IPS-15b (cell line): ENCODE data around the gene CNTNAP3.
"Not testable (repeated sequence)": the region's sequence is repeated elsewhere in the genome, so short reads cannot be mapped to it uniquely, and the experiment has no call there.

Source experiments
- H3K27me3 ChIP-seq: one replicate; pipeline ENCODE4 v1.6.1; 2013; ENCODE audit warnings: low read length; ENCODE audit not compliant: control insufficient read depth, insufficient read depth
- H3K36me3 ChIP-seq: one replicate; pipeline ENCODE4 v1.6.1; 2013; ENCODE audit warnings: low read length; ENCODE audit not compliant: control insufficient read depth, insufficient read depth
- H3K4me1 ChIP-seq: one replicate; pipeline ENCODE4 v1.6.1; 2013; ENCODE audit warnings: mild to moderate bottlenecking, low read length; ENCODE audit not compliant: control insufficient read depth, insufficient read depth
- H3K4me3 ChIP-seq: one replicate; pipeline ENCODE4 v1.5.1; 2013; ENCODE audit warnings: low read depth, low read length
- H3K9ac ChIP-seq: one replicate; pipeline ENCODE4 v1.6.1; 2013; ENCODE audit warnings: low read depth, mild to moderate bottlenecking, low read length
- H3K9me3 ChIP-seq: one replicate; pipeline ENCODE4 v1.6.1; 2013; ENCODE audit warnings: mild to moderate bottlenecking, low read length; ENCODE audit not compliant: control insufficient read depth, insufficient read depth

CNTNAP3 gene

DNA sequence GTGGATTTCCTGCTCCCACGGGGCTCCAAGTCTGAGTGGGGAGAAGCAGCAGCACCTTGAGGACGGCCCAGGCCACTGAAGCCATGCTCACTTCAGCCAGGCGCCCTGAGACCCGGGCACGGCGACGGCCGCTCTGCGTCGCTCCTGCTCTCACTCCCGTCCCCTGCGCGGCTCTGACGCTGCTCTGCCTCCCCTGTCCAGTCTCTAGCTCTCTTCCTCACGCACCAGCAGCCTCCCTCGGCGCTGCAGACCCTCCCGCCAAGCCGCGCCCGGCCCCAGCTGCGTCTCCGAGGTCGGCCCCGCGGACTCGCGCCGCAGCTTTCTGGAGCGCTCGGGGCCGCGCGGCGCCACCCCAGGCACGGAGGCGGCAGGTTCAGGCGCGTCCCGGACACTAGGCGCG is at the start of gene CNTNAP3:
Gene CNTNAP3 (minus strand): TSS at position 188 of the 400 bp plus-strand sequence. CDS start 103 bp downstream, at position 85.
- H3K9ac ChIP-seq, H3K27me3 ChIP-seq, H3K4me3 ChIP-seq, H3K36me3 ChIP-seq, H3K9me3 ChIP-seq, H3K4me1 ChIP-seq: not testable (repeated sequence)

DNA sequence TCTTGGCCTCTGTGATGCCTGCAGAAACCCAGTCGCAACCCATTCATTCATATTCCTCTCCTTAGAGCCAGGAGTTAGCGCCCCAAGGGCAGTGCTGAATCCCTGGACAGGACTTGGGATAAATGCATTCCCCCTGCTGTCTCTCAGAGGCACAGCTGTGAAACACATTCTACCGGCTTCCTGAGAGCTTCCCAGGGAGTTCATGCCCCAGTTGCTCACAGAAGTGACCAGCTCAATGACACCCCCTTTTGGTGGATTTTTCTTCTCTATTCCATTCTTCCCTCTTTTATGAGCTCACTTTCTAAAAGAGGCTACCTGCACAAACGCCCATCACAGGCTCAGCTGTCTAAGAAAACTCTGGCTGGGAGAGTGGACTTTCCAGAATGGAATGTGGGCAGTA is 8.0 kb downstream of the CNTNAP3 start:
- H3K27me3 ChIP-seq, H3K4me3 ChIP-seq, H3K9me3 ChIP-seq, H3K9ac ChIP-seq, H3K4me1 ChIP-seq, H3K36me3 ChIP-seq: not testable (repeated sequence)

DNA sequence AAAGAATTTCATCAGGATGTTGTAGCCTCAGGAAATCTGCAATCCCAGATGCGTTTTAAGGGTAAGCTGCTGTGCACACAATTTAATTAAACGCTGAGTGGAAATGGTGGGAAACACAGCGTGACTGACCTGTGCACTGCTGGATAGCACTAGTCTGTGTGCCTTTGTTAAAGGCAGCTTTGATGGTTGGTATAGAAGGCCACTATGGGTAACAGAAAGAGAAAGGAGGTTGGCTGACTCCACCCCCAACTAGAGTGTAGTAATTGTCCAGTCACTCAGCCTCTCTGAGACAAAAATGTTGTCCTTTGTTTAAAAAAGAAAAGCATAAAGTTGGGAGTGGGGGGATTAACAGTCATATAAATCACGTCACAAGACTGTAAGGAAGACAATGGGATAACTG is 45.5 kb downstream of the CNTNAP3 start:
- H3K9me3 ChIP-seq, H3K4me1 ChIP-seq, H3K36me3 ChIP-seq, H3K4me3 ChIP-seq, H3K9ac ChIP-seq, H3K27me3 ChIP-seq: not testable (repeated sequence)

DNA sequence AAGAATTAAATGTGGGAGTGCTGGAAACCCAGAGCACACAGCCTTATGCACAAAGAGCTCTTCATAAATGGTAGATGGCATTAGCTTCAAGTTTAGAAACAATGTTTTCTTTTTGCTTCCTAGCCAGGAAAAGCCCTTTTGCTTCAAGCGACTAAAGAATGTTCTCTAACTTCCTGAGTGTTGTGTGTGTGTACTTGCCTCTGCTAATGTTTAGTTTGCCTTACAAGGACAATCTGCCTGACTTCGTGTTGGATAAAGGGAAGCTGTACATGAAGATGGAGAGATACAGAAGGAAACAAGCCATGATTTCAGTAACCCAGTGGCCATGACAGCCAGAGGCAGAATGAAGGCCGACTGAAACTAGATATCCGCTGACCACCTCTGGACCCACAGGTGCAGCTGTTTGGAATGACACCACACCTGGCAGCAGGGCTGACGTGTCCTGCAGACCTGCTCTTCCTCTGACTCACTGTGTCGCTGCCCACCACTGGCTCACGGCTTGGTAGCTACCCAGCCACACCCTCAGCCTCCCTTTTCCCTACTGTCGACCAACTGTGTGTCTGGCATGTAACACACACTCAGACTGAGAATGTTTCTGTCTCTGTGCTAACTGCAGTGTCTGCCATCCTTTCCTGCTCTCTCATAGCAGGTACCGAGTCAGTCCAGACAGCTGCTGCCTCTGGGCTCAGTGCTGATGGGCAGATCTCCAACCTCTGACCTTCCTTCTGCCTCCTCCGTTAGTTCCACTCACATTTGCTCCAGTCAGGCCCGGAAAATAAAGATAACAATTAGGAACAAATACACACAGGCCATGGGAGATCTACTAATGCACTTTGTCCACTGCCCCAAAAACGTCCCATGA is 55.6 kb downstream of the CNTNAP3 start:
- not testable (repeated sequence) for H3K9ac ChIP-seq, H3K9me3 ChIP-seq, H3K27me3 ChIP-seq, H3K4me3 ChIP-seq, H3K4me1 ChIP-seq, H3K36me3 ChIP-seq

DNA sequence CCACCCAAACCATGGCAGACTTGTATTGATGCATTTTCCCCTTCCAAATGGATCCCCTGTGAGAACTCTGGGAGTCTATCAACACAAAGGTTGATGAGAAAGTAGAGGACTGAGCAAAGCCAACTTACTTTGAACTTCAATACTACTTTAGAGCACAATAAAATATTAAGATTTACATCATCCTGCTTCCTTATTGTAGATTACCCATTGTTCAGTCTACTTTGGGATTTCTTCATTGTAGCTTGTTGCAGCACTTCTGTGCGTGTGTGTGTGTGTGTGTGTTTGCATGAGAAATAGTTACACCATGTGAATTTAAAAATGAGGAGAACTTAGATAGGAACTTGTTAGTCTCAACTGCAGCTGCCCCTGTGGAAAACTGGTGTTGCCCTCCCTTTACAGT is 72.0 kb downstream of the CNTNAP3 start:
- not testable (repeated sequence) for H3K4me3 ChIP-seq, H3K9me3 ChIP-seq, H3K27me3 ChIP-seq, H3K9ac ChIP-seq, H3K36me3 ChIP-seq, H3K4me1 ChIP-seq

DNA sequence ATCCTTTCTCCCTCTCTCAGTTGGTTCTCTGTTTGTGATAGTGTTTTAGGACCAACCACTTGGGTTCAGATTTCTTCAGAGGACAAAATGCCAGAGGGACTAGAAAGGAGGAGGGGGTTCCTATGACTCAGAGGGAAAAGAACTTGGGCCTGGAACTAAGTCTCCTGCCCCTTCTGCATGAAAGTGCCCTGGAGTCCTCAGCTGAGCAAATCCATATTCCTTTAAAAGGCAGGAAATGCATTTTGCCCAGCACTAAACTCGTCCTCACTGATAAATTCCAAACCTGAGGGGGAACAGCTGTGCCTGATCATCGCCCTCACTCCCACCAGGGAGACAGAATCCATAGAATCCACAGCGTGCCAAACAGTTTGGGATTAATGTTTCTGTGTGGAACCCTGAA is 78.2 kb downstream of the CNTNAP3 start:
- H3K36me3 ChIP-seq, H3K4me1 ChIP-seq, H3K27me3 ChIP-seq, H3K4me3 ChIP-seq, H3K9me3 ChIP-seq, H3K9ac ChIP-seq: not testable (repeated sequence)

DNA sequence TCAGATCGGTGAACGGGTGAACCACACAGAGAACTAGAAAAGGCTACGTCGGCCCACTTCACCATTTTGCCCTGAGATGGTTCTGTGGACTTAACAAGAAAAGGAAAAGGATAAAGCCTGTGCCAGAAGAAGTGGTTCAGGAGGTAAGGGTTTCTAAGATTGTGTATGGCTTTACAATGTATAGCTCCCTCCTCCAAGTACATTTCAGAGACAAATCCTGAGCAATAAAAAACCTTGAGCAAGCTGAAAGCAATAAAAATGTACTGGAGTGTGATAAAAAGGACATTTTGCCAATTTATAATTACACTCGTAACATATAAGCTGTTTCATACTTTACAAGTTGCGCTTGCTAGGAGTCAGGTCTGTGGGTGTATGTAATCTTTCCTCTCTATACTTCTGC is 81.3 kb downstream of the CNTNAP3 start:
- H3K36me3 ChIP-seq, H3K27me3 ChIP-seq, H3K9ac ChIP-seq, H3K4me1 ChIP-seq, H3K4me3 ChIP-seq, H3K9me3 ChIP-seq: not testable (repeated sequence)

DNA sequence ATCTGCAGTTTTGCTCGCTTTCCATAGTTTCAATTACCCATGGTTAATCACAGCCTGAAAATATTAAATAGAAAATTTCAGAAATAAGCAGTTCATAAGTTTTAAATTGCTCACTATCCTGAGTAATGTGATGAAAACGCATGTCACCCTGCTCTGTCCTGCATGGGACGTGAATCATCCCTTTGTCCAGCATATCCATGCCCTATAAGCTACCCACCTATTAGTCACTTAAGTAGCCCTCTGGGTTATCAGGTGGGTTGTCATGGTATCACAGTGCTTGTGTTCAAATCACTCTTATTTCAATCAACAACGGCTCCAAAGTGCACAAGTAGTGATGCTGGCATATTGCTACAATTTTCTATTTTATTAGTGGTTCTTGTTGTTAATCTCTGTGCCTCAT is 82.1 kb downstream of the CNTNAP3 start:
- H3K4me1 ChIP-seq, H3K27me3 ChIP-seq, H3K9me3 ChIP-seq, H3K4me3 ChIP-seq, H3K9ac ChIP-seq, H3K36me3 ChIP-seq: not testable (repeated sequence)

DNA sequence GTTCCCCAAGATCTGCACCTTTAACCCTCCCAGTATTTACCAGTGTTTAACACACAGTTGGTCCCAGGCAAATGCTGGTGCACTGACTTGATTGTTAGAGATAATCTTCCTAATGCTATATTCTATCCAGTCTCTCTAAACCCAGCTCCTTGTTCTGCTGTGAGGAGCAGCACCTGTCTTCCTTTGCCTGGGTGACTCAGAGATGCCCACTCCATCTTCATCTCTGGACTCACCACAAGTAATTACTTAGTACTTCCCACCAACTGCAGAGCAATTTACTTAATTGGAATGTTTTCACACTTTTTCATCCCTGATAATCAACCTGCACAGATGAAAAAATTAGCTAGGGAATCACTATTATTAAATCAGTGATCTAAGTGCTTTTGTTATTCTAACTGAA is 87.6 kb downstream of the CNTNAP3 start:
- not testable (repeated sequence) for H3K9ac ChIP-seq, H3K9me3 ChIP-seq, H3K4me1 ChIP-seq, H3K27me3 ChIP-seq, H3K4me3 ChIP-seq, H3K36me3 ChIP-seq

DNA sequence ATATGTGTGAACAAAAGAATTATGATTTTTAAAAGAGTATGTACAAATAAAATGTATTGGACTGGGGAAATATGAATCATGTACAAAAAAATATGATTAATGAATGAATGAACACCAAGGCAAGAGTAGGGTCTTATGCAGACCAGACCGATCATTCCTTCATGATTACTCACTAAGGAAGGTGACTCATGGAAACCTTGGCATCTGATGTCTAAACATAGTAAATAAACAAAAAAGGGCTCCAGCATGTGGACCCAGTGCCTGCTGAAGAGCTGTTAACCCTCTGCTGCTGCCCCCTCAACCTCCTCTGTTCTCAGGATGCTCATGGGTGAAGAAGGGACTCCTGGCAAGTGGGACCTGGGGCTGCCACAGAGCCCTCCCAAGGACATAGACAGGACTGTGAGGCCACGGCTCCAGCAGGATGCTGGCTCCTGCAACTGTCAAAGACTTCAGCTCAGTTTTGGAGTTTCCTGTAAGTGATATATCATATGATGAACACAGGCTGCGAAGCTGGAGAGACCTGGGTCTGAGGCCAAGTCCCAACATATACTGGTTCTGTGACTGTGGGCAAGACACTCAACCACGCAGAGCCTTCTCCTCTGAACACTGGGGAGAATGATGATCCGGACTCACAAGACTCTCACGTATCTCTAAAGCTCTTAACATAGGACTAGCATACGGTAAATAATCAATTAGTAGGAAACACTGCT is 89.8 kb downstream of the CNTNAP3 start:
- not testable (repeated sequence) for H3K4me1 ChIP-seq, H3K36me3 ChIP-seq, H3K9ac ChIP-seq, H3K9me3 ChIP-seq, H3K27me3 ChIP-seq, H3K4me3 ChIP-seq

DNA sequence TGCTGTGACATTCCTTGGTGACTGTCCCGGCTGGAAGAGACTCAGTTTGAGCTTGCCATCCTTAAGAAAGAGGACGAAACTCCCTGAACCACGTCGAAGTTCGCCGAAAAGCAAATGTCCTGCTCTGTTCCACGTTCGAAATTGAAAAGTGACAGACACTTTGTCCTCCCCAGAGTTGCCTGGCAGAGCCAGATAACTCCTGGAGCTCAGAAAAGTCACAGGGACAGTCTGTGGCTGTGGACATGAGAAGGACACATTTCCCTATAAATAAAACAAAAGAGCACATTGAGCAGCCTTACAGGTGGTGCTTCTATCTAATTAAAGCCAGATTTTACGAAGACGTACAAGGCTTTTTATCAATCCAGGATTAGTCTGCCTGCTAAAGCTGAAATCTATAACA is 116.6 kb downstream of the CNTNAP3 start:
- not testable (repeated sequence) for H3K4me1 ChIP-seq, H3K9me3 ChIP-seq, H3K36me3 ChIP-seq, H3K27me3 ChIP-seq, H3K4me3 ChIP-seq, H3K9ac ChIP-seq

DNA sequence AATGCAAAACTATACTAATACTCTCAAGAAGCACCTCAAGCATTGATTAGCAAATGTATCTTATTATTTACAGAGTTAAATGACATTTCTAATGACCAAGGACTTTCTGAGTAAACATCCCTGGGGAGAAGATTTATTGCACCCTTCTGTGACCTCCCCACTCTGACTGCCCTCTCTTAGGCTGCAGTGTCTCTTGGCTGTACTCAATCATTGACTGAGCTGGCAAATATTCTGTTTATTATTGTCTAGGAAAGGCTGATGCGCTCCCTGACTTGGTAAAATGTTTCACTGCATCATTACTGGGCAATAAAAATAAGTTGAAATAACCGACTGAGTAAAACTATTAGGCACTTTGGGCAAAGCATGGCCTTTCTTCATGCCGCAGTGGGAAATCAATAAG is 130.3 kb downstream of the CNTNAP3 start:
- not testable (repeated sequence) for H3K36me3 ChIP-seq, H3K9ac ChIP-seq, H3K4me1 ChIP-seq, H3K9me3 ChIP-seq, H3K27me3 ChIP-seq, H3K4me3 ChIP-seq
